IMR-90 (cell line): Measurements from ENCODE around the gene VEGFC.

Source experiments
- BHLHE40 ChIP-seq: fragments of 150-350 bp; IDR thresholded peaks from 2 replicates; pipeline ENCODE4 v1.6.1; 2016; ENCODE audit warnings: mild to moderate bottlenecking, low read depth, low read length
- CEBPB ChIP-seq: IDR thresholded peaks from 2 replicates; pipeline ENCODE4 v1.6.1; 2012; ENCODE audit warnings: low read depth, low read length, improper control_type of control experiment
- CTCF ChIP-seq: conservative IDR thresholded peaks from 2 replicates; pipeline ENCODE4 v1.5.1; 2012; ENCODE audit warnings: mild to moderate bottlenecking, low read depth, low read length, improper control_type of control experiment
- FOS ChIP-seq: fragments of 150-350 bp; IDR thresholded peaks from 2 replicates; pipeline ENCODE4 v1.6.1; 2016; ENCODE audit warnings: low read depth, low read length
- MAFK ChIP-seq: IDR thresholded peaks from 2 replicates; pipeline ENCODE4 v1.6.1; 2012; ENCODE audit warnings: low read depth, low read length, improper control_type of control experiment
- MXI1 ChIP-seq: IDR thresholded peaks from 2 replicates; pipeline ENCODE4 v1.6.1; 2012; ENCODE audit warnings: low read depth, mild to moderate bottlenecking, low read length, moderate library complexity, borderline replicate concordance
- POLR2A ChIP-seq: IDR thresholded peaks from 2 replicates; pipeline ENCODE4 v1.6.1; 2012; ENCODE audit warnings: mild to moderate bottlenecking, low read depth, low read length
- RAD21 ChIP-seq: IDR thresholded peaks from 2 replicates; pipeline ENCODE4 v1.6.1; 2012; ENCODE audit warnings: low read length, improper control_type of control experiment
- RCOR1 ChIP-seq: IDR thresholded peaks from 2 replicates; pipeline ENCODE4 v1.6.1; 2012; ENCODE audit warnings: mild to moderate bottlenecking, low read length, improper control_type of control experiment; ENCODE audit not compliant: insufficient replicate concordance
- RFX5 ChIP-seq: IDR thresholded peaks from 2 replicates; pipeline ENCODE4 v1.8.0; 2012; ENCODE audit warnings: low read depth, mild to moderate bottlenecking, low read length, moderate library complexity
- SMC3 ChIP-seq: fragments of 150-350 bp; IDR thresholded peaks from 2 replicates; pipeline ENCODE4 v1.6.1; 2016; ENCODE audit warnings: low read depth, mild to moderate bottlenecking, antibody characterized with exemption, low read length, moderate library complexity
- USF2 ChIP-seq: fragments of 150-350 bp; IDR thresholded peaks from 2 replicates; pipeline ENCODE4 v1.6.1; 2017; ENCODE audit warnings: mild to moderate bottlenecking, antibody characterized with exemption, low read length, low read depth

GRCh38 chr4:176795441-176795840 lies 2.7 kb upstream of the VEGFC start:
- TF ChIP-seq CTCF = no peak
- no peak for TF ChIP-seq MAFK
- TF ChIP-seq USF2 = no peak
- no peak for TF ChIP-seq POLR2A
- TF ChIP-seq BHLHE40 = no peak
- no peak for TF ChIP-seq RFX5
- TF ChIP-seq FOS = no peak
- no peak for TF ChIP-seq RAD21
- TF ChIP-seq RCOR1 = no peak
- no peak for TF ChIP-seq MXI1
- TF ChIP-seq CEBPB = no peak
- no peak for TF ChIP-seq SMC3
